ENCODE measurements around the gene ARAP2. TPM values are rescaled to one million over a fixed set of nuclear protein-coding genes. Genes with fewer than 3 reads are reported as not detected.

The ARAP2 gene
- total and polyA plus RNA-seq, 2 of the 13 experiments (the other 11 are each of a cell fraction or from before 2014, with no cell fraction given), result 0.37 to 1.4 TPM

- Histone ChIP-seq H2AFZ (ENCODE audit: low read length) (no peak overlapping the region), H3K9ac (ENCODE audit: insufficient read depth, low read depth, low read length) (no peak overlapping the region), H3K4me1 (ENCODE audit: insufficient read depth, low read length) (no peaks in the 10 kb centered on the region), H4K20me1 (ENCODE audit: insufficient read depth, low read length) (no peaks in the 10 kb centered on the region), H3K79me2 (ENCODE audit: insufficient read depth, low read length) (no peaks in the 10 kb centered on the region), H3K4me2 (ENCODE audit: low read depth, low read length) (no peak overlapping the region), H3K27me3 (ENCODE audit: control insufficient read depth in 1 of 2, insufficient read depth in 2 of 2, low read length in 2 of 2) (no peaks in the 10 kb centered on the region; a peak in 1 of 5 replicates), H3K27ac (ENCODE audit: extremely low read length, insufficient read depth, low read length) (no peak overlapping the region), H3K36me3 (replicated peaks in 1 of 2; ENCODE audit: control insufficient read depth in 1 of 2, insufficient read depth in 2 of 2, low read length in 2 of 2) (no peaks in the 10 kb centered on the region), H3K9me3 (ENCODE audit: low read length) (no peaks in the 10 kb centered on the region), H3K4me3 (replicated peaks in 1 of 3; ENCODE audit: insufficient read depth in 1 of 3, low read depth in 2 of 3, low read length in 3 of 3) (no peak overlapping the region)
- FAIRE-seq (no peak), ATAC-seq (no peak), DNase-seq (ENCODE audit: low spot score) (no peak)
- TF ChIP-seq SPEN (CRISPR knock-in tag; IDR thresholded peaks at IDR 0.05; ENCODE audit: low read depth), result no peak
- TF ChIP-seq ZNF260 (CRISPR knock-in tag; IDR thresholded peaks at IDR 0.05; ENCODE audit: borderline replicate concordance, low read depth), result no peak
- TF ChIP-seq, protein P1, sequence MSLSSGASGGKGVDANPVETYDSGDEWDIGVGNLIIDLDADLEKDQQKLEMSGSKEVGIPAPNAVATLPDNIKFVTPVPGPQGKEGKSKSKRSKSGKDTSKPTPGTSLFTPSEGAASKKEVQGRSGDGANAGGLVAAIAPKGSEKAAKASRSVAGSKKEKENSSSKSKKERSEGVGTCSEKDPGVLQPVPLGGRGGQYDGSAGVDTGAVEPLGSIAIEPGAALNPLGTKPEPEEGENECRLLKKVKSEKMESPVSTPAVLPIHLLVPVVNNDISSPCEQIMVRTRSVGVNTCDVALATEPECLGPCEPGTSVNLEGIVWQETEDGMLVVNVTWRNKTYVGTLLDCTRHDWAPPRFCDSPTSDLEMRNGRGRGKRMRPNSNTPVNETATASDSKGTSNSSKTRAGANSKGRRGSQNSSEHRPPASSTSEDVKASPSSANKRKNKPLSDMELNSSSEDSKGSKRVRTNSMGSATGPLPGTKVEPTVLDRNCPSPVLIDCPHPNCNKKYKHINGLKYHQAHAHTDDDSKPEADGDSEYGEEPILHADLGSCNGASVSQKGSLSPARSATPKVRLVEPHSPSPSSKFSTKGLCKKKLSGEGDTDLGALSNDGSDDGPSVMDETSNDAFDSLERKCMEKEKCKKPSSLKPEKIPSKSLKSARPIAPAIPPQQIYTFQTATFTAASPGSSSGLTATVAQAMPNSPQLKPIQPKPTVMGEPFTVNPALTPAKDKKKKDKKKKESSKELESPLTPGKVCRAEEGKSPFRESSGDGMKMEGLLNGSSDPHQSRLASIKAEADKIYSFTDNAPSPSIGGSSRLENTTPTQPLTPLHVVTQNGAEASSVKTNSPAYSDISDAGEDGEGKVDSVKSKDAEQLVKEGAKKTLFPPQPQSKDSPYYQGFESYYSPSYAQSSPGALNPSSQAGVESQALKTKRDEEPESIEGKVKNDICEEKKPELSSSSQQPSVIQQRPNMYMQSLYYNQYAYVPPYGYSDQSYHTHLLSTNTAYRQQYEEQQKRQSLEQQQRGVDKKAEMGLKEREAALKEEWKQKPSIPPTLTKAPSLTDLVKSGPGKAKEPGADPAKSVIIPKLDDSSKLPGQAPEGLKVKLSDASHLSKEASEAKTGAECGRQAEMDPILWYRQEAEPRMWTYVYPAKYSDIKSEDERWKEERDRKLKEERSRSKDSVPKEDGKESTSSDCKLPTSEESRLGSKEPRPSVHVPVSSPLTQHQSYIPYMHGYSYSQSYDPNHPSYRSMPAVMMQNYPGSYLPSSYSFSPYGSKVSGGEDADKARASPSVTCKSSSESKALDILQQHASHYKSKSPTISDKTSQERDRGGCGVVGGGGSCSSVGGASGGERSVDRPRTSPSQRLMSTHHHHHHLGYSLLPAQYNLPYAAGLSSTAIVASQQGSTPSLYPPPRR (CRISPR knock-in tag; IDR thresholded peaks at IDR 0.05; ENCODE audit: borderline replicate concordance), result no peak
- no peak for TF ChIP-seq AGO2 (optimal IDR thresholded peaks at IDR 0.05; ENCODE audit: low read depth, low read length)
- TF ChIP-seq PCBP2 (optimal IDR thresholded peaks at IDR 0.05; ENCODE audit: low read depth, low read length, poor library complexity, severe bottlenecking), result no peak
- no peak for TF ChIP-seq TCF7L2 (IDR thresholded peaks at IDR 0.05; ENCODE audit: low read depth, low read length)
- TF ChIP-seq FOXK2 (IDR thresholded peaks at IDR 0.05), result no peak
- no peak for TF ChIP-seq NCOA1 (CRISPR knock-in tag; IDR thresholded peaks at IDR 0.05)
- TF ChIP-seq ZBTB38 (CRISPR knock-in tag; IDR thresholded peaks at IDR 0.05), result no peak
- TF ChIP-seq CBFB (CRISPR knock-in tag; IDR thresholded peaks at IDR 0.05), result no peak
- TF ChIP-seq KIAA2018 (CRISPR knock-in tag; IDR thresholded peaks at IDR 0.05; ENCODE audit: borderline replicate concordance), result no peak
- in situ Hi-C loops (cut with HindIII; ENCODE audit: extremely low pct_ligation_motif_present, low pct_unique_long_range_greater_than_20kb), result no loop called here
- 46% methylated on average over 4 of the region's 4 CpGs for WGBS (ENCODE audit: low lambda C conversion rate)
- no TSS peak for BruUV-seq (replicated peaks)
- intact Hi-C loops (cut with micrococcal nuclease; ENCODE audit: unreplicated experiment), result no loop called here
- POLR2A ChIA-PET, result no interaction called here
- CTCF ChIA-PET (ENCODE audit: low intra/inter-chr PET ratio, low total read pairs), result no interaction called here
These were observed 166.0 kb downstream of the ARAP2 start for GRCh38 chr4:36078319-36078718.
